Retinal pigment epithelial cell (primary cell): ENCODE data around the gene DESI1.
"Not testable (repeated sequence)": the region's sequence is repeated elsewhere in the genome, so short reads cannot be mapped to it uniquely, and the experiment has no call there.

Source experiments
- DNase-seq: peaks from one replicate; pipeline ENCODE4 v3.0.0-alpha.2; 2010; ENCODE audit warnings: low read depth
- H3K4me3 ChIP-seq: 2 replicates; pipeline ENCODE4 v1.5.1; 2011; ENCODE audit warnings: mild to moderate bottlenecking, low read length, control low read depth, moderate library complexity
- TF ChIP-seq, protein P1 (sequence below): conservative IDR thresholded peaks from 2 replicates; pipeline ENCODE4 v1.5.1; 2011; ENCODE audit warnings: low read depth, low read length, control low read depth, inconsistent platforms

DESI1 gene

DNA sequence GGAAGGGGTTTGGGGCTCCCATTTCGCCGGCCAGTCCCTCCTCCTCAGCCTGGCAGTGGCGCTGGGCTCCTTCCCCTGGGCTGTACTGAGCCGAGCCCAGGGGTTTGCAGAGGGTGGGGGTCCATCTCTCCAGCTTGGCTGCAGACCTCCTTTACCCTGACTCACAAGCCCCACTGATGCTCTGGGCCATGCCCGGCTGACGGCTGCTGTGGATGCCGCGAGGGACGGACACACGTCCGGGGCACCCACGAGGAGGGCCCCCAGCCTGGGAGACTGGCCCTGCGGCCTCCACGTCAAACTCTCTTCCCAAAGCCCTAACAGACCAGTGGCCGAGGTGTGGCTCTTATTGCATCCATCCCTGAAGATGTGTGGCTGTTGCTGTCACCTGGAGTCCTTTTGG, 45.3 kb downstream of the DESI1 start:
- H3K4me3 ChIP-seq: no peak overlapping the region
- no peak for DNase-seq

DNA sequence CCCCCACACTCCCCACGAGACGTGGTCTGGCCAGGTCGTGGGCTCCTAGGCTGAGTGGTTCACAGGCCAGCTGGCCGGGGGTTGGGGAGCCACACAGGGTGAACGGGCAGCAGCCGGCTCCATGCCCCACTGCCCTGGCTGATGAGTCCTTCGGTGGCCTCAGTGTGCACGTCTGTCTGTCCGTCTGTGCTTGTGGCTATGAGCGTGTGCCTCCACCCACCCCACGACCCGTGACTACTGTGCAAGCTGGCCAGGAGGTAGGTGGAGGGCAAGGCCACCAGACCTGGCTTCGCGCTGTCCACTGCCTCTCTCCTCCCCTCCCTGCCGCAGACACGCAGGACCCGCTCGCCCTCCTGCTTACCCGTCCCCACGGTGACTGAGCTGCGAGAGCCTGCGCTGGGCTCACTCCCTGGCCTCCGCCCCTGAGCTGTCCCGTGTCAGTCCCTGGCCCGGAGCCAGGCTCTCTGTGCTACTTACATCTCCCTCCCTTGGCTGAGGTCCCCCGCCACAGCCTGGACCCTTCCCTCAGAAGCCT, 45.9 kb downstream of the DESI1 start:
- no peak for DNase-seq
- no peak overlapping the region for H3K4me3 ChIP-seq
- TF ChIP-seq, protein P1, sequence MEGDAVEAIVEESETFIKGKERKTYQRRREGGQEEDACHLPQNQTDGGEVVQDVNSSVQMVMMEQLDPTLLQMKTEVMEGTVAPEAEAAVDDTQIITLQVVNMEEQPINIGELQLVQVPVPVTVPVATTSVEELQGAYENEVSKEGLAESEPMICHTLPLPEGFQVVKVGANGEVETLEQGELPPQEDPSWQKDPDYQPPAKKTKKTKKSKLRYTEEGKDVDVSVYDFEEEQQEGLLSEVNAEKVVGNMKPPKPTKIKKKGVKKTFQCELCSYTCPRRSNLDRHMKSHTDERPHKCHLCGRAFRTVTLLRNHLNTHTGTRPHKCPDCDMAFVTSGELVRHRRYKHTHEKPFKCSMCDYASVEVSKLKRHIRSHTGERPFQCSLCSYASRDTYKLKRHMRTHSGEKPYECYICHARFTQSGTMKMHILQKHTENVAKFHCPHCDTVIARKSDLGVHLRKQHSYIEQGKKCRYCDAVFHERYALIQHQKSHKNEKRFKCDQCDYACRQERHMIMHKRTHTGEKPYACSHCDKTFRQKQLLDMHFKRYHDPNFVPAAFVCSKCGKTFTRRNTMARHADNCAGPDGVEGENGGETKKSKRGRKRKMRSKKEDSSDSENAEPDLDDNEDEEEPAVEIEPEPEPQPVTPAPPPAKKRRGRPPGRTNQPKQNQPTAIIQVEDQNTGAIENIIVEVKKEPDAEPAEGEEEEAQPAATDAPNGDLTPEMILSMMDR: no peak

More for the DNA sequence above, 45.3 kb downstream of the DESI1 start:
- TF ChIP-seq, protein P1: no peak

DNA sequence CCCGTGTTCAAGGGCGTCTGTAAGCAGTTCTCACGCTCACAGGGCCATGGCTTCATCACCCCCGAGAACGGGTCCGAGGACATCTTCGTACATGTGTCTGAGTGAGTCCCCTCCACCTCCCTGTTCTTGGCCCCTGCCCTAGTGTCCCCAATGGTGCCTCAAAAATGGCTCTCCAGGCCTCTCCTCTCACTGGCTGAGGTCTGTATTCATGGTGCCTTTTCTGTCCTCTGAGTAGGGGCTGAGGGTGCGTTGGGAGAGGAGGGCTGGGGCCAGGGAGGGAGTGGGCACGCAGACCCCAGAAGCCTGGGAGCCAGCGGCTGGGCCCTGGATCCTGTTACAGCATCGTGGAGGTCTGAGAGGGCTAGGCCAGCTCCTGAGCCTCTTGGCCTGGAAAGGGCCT, 47.2 kb downstream of the DESI1 start:
- no peak overlapping the region for H3K4me3 ChIP-seq
- TF ChIP-seq, protein P1: no peak
- no peak for DNase-seq

DNA sequence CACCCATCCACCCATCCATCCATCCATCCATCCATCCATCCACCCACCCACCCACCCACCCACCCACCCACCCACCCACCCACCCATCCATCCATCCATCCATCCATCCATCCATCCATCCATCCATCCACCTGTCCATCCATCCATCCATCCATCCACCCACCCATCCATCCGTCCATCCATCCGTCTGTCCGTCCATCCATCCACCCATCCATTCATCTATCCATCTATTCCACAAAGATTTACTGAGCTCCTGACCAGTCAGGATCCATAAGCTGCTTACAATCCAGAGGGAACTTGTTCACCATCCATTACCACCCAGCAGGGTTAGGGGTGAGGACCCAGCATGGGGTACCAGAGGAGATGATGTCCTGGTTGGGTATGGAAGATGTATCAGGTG, 48.5 kb downstream of the DESI1 start:
- H3K4me3 ChIP-seq, DNase-seq: not testable (repeated sequence)

DNA sequence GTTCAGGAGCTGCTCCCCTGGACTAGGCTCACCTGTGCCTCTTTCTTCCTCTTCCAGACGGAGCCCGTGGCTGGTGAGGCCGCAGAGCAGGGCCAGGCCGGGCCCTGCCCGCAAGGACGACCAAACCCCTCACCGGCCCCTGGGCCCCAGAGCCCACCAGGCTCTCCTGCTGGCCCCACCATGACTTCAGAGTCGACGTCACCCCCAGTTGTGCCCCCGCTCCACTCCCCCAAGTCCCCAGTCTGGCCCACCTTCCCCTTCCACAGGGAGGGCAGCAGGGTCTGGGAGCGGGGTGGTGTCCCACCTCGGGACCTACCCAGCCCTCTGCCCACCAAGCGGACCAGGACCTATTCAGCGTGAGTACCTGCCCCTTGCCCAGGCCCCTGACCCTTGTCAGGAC, 49.1 kb downstream of the DESI1 start:
- no peak for DNase-seq
- TF ChIP-seq, protein P1: no peak
- no peak overlapping the region for H3K4me3 ChIP-seq

DNA sequence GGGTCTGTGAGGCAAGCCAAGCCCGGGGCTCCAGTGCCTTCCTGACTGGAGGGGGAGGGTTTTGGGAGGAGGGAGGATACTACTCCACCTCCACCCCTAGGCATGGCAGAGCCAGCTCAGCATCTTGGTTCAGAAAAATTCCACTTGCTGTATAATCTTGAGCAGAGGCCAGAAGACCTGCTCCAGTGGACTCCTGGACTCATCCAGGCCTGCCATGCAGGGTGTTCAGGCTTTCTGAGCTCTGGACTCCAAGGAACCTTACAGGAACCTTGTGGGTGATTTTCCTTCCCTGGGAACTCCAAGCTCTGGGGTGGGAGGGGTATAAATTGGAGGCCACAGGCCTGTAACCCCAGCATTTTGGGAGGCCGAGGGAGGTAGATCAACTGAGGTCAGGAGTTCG, 50.6 kb downstream of the DESI1 start:
- no peak for DNase-seq
- TF ChIP-seq, protein P1: no peak

DNA sequence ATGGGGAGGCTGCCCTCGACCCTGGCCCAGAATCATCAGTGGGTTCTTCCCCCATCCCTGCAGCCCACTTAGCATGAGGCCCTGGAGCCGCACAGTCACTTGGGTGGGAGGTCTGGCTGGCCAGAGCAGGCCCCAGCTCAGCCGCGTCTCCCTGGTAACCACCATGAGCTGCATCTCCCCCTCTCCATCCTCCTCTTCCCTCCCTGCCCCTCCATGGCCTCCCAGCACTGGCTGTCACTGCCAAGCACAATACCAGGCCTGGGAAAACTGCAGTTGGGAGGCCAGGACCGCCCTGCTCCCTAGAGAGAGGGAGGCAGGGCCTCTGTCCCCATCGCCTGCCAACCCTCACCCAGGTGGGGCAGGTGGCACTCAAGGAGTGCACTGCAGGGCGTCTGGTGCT, 52.0 kb downstream of the DESI1 start:
- no peak for DNase-seq
- TF ChIP-seq, protein P1: no peak
- no peak overlapping the region for H3K4me3 ChIP-seq

More for the DNA sequence above, 50.6 kb downstream of the DESI1 start:
- no peak overlapping the region for H3K4me3 ChIP-seq

DNA sequence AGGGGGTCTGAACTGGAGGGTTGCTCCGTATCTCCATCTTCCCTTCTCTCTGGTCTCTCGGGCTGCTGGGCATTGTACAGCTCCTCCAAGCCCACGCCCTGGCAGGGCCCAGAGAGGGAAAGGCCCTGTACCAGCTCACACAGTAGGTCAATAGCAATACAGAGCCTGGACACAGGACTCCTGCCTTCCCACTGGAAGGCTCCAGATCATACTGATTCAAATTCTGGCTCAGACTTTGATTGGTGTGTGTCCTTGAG, 53.4 kb downstream of the DESI1 start:
- TF ChIP-seq, protein P1: no peak
- DNase-seq: no peak
- no peak overlapping the region for H3K4me3 ChIP-seq
